Panc1 (cell line): ENCODE measurements around the gene ESRRB. TPM values are rescaled to one million over a fixed set of nuclear protein-coding genes. Genes with fewer than 3 reads are reported as not detected.

Experiments used
- ATAC-seq: fragments of 200-7000 bp; cut with Tn5 transposase; 2 replicates; pipeline ENCODE4 v1.9.1; 2020; ENCODE audit warnings: mild to moderate bottlenecking, moderate library complexity
- BruUV-seq: library from RNA; stranded (reverse); fragments of 400-500 nt; replicated peaks from 2 replicates; lab custom pipeline; 2021; lab: Mats Ljungman, UMichigan
- CTCF ChIA-PET: fragments of 300-600 bp; sonication (Branson Sonifier 250); formaldehyde crosslinking; loops from one replicate; lab custom pipeline; 2022; ENCODE audit warnings: antibody characterized with exemption; lab: Charles Lee
- POLR2A ChIA-PET: fragments of 300-600 bp; sonication (Branson Sonifier 250); formaldehyde crosslinking; loops from one replicate; lab custom pipeline; 2022; ENCODE audit warnings: antibody characterized with exemption; lab: Charles Lee
- DNase-seq: peaks from one replicate; pipeline ENCODE4 v3.0.0-alpha.2; 2010; ENCODE audit warnings: low read depth, low spot score
- H3K27ac ChIP-seq: 2 replicates; pipeline ENCODE4 v1.5.1; 2011; ENCODE audit warnings: mild to moderate bottlenecking, low read length, inconsistent platforms
- H3K27me3 ChIP-seq: fragments of 200-500 bp; sonication (Bioruptor generic); 2 replicates; pipeline ENCODE4 v1.6.0; 2014; ENCODE audit warnings: low read length, inconsistent platforms; ENCODE audit not compliant: control insufficient read depth, insufficient read depth
- H3K36me3 ChIP-seq: fragments of 200-500 bp; sonication (Bioruptor generic); 2 replicates; pipeline ENCODE4 v1.5.1; 2014; ENCODE audit warnings: inconsistent platforms, mild to moderate bottlenecking, low read length, moderate library complexity; ENCODE audit not compliant: control insufficient read depth, insufficient read depth
- H3K4me1 ChIP-seq: 2 replicates; pipeline ENCODE4 v1.5.1; 2011; ENCODE audit warnings: inconsistent platforms, mild to moderate bottlenecking, low read length, moderate library complexity; ENCODE audit not compliant: control insufficient read depth, insufficient read depth
- H3K4me3 ChIP-seq, 2 experiments: 2 replicates each; pipeline ENCODE4 v1.5.1; 2011 to 2012; ENCODE audit warnings: low read depth in 2 of 2, low read length in 2 of 2, mild to moderate bottlenecking in 2 of 2, inconsistent platforms in 1 of 2, moderate library complexity in 1 of 2
- H3K9me3 ChIP-seq: fragments of 200-500 bp; sonication (Bioruptor generic); 2 replicates; pipeline ENCODE4 v1.5.1; 2014; ENCODE audit warnings: low read depth, mild to moderate bottlenecking, inconsistent platforms, low read length, moderate library complexity; ENCODE audit not compliant: control insufficient read depth, insufficient read depth
- POLR2AphosphoS5 ChIP-seq: IDR thresholded peaks from 2 replicates; pipeline ENCODE4 v1.6.1; 2012; ENCODE audit warnings: mild to moderate bottlenecking, low read depth, low read length, moderate library complexity
- SIN3A ChIP-seq: IDR thresholded peaks from 2 replicates; pipeline ENCODE4 v1.6.1; 2012; ENCODE audit warnings: low read depth, mild to moderate bottlenecking, low read length, moderate library complexity, borderline replicate concordance; ENCODE audit not compliant: insufficient read depth
- TCF7L2 ChIP-seq: IDR thresholded peaks from 2 replicates; pipeline ENCODE4 v1.6.1; 2011; ENCODE audit warnings: mild to moderate bottlenecking, low read depth, low read length, inconsistent platforms
- in situ Hi-C: cut with HindIII; loops from 2 replicates; pipeline ENCODE4 v1.10.0; 2016; ENCODE audit warnings: low sequenced_read_pairs, low pct_unique_long_range_greater_than_20kb
- intact Hi-C: fragments of 100-400 bp; cut with micrococcal nuclease; formaldehyde crosslinking; loops from one replicate; pipeline ENCODE4 v1.10.0; 2022; ENCODE audit not compliant: unreplicated experiment
- total RNA-seq: library from RNA; stranded (reverse); gene quantifications from one replicate; pipeline ENCODE4 v1.2.1, GENCODE V29; 2021; ENCODE audit not compliant: unreplicated experiment
- TF ChIP-seq, protein P1 (sequence below): fragments of 450-650 bp; IDR thresholded peaks from 2 replicates; pipeline ENCODE4 v1.5.1; 2017; ENCODE audit warnings: mild to moderate bottlenecking
- TF ChIP-seq, protein P2 (sequence below), 2 experiments: IDR thresholded peaks; 2 replicates each; pipeline ENCODE4 v1.6.1; 2011 to 2012; ENCODE audit warnings: low read depth in 2 of 2, control low read depth in 1 of 2, low read length in 1 of 2, mild to moderate bottlenecking in 1 of 2, moderate library complexity in 1 of 2; ENCODE audit not compliant: insufficient read depth in 1 of 2

The ESRRB gene
- total RNA-seq, 1 experiment from 2014 or later, result not detected

DNA sequence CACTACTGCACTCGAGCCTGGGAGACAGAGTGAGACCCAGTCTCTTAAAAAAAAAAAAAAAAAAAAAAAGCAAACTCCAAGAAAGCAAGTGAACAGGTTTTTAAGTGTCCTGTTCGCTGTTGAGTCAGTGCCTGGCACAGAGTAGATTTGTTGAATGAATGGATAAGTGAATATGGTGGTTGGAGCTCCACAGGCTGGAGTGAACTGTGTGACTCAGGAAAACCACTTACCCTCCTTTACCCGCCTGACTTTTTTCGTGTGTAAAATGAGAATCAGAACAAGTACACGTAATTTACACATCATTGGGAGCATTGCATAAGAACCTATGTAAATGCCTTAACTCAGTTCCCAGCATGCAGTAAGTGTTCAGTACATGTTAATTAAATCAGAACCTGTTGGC is 24.0 kb upstream of the ESRRB start:
- Histone ChIP-seq H3K9me3 (no peaks in the 10 kb centered on the region), H3K27ac (no peak overlapping the region), H3K36me3 (no peaks in the 10 kb centered on the region), H3K4me3 (no peak overlapping the region), H3K27me3 (no peaks in the 10 kb centered on the region; the same call in 1 of the 2 replicates), H3K4me1 (no peaks in the 10 kb centered on the region)
- POLR2A ChIA-PET, result interaction anchor here (0.7 kb wide), 1 partner anchor 1054 kb away, joined by 8 read pairs; no protein-coding TSS in a partner anchor
- intact Hi-C loops (loop anchor here (10.0 kb wide), 1 partner anchor 297 kb away; no protein-coding TSS in a partner anchor), in situ Hi-C loops (no loop called here)
- DNase-seq (no peak), ATAC-seq (no peak)
- TF ChIP-seq, protein P1, sequence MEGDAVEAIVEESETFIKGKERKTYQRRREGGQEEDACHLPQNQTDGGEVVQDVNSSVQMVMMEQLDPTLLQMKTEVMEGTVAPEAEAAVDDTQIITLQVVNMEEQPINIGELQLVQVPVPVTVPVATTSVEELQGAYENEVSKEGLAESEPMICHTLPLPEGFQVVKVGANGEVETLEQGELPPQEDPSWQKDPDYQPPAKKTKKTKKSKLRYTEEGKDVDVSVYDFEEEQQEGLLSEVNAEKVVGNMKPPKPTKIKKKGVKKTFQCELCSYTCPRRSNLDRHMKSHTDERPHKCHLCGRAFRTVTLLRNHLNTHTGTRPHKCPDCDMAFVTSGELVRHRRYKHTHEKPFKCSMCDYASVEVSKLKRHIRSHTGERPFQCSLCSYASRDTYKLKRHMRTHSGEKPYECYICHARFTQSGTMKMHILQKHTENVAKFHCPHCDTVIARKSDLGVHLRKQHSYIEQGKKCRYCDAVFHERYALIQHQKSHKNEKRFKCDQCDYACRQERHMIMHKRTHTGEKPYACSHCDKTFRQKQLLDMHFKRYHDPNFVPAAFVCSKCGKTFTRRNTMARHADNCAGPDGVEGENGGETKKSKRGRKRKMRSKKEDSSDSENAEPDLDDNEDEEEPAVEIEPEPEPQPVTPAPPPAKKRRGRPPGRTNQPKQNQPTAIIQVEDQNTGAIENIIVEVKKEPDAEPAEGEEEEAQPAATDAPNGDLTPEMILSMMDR, result no peak
- TF ChIP-seq POLR2AphosphoS5 (no peak), SIN3A (no peak), TCF7L2 (no peak)
- TF ChIP-seq, protein P2, sequence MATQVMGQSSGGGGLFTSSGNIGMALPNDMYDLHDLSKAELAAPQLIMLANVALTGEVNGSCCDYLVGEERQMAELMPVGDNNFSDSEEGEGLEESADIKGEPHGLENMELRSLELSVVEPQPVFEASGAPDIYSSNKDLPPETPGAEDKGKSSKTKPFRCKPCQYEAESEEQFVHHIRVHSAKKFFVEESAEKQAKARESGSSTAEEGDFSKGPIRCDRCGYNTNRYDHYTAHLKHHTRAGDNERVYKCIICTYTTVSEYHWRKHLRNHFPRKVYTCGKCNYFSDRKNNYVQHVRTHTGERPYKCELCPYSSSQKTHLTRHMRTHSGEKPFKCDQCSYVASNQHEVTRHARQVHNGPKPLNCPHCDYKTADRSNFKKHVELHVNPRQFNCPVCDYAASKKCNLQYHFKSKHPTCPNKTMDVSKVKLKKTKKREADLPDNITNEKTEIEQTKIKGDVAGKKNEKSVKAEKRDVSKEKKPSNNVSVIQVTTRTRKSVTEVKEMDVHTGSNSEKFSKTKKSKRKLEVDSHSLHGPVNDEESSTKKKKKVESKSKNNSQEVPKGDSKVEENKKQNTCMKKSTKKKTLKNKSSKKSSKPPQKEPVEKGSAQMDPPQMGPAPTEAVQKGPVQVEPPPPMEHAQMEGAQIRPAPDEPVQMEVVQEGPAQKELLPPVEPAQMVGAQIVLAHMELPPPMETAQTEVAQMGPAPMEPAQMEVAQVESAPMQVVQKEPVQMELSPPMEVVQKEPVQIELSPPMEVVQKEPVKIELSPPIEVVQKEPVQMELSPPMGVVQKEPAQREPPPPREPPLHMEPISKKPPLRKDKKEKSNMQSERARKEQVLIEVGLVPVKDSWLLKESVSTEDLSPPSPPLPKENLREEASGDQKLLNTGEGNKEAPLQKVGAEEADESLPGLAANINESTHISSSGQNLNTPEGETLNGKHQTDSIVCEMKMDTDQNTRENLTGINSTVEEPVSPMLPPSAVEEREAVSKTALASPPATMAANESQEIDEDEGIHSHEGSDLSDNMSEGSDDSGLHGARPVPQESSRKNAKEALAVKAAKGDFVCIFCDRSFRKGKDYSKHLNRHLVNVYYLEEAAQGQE (IDR thresholded peaks at IDR 0.05; ENCODE audit: insufficient read depth in 1 of 2, low read depth in 2 of 2, low read length in 1 of 2), result no peak
- no TSS peak for BruUV-seq
- CTCF ChIA-PET, result interaction anchor here (0.5 to 1.7 kb wide), 3 partner anchors 15 to 709 kb away, joined by 7 to 10 read pairs (median 8); no protein-coding TSS in a partner anchor

DNA sequence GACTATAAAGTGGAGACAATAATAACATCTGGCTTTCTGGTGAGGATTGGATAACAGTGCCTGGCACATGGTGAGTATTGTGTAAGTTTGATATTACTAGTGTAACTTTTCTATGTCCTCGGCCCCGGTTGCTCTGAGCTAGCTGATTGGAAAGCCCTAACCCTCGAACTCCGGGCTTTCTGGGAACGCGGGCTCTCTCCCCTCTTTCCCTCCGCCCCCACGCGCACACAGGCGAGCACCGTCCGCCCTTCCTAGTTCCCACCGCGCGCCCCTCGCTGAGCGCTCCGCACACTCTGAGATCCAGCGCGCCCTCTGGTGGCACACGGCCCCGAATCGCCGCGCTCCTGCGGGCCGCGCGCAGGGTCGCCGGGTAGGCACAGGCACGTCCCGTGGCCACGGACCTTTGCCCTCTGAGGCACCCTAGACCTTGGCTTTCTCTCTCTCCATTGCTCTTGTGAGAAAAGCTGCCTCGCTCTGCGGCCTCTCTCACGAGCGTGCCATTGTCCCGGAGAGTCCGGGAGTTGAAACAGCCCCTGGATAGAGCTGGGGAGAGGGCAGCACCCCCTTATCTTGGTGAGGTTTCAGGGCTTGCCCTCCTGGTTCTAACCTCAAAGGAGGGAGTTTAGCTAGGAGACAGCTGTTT is 23.2 kb upstream of the ESRRB start:
- CTCF ChIA-PET, result interaction anchor here (1.7 kb wide), 1 partner anchor 302 kb away, joined by 7 read pairs; no protein-coding TSS in a partner anchor
- no peak overlapping the region for H3K27ac ChIP-seq
- DNase-seq (no peak), ATAC-seq (peak; percentile 86)
- TF ChIP-seq, protein P2 (IDR thresholded peaks at IDR 0.05; ENCODE audit: insufficient read depth in 1 of 2, low read depth in 2 of 2, low read length in 1 of 2), result no peak
- TF ChIP-seq, protein P1, result peak; percentile 91
- H3K36me3 ChIP-seq, result no peaks in the 10 kb centered on the region
- intact Hi-C loops (loop anchor here (10.0 kb wide), 1 partner anchor 298 kb away; no protein-coding TSS in a partner anchor), in situ Hi-C loops (no loop called here)
- H3K4me3 ChIP-seq, result peak overlapping the region in 1 of 2 experiments; percentile 31; a peak in 2 of 4 replicates
- no TSS peak for BruUV-seq
- H3K27me3 ChIP-seq, result peaks cover 2% of the 10 kb centered on the region; the same call in 1 of the 2 replicates
- POLR2A ChIA-PET, result no interaction called here
- no peaks in the 10 kb centered on the region for H3K4me1 ChIP-seq
- H3K9me3 ChIP-seq, result no peaks in the 10 kb centered on the region
